Gastrocnemius medialis (tissue), 4 donors: ENCODE data around the gene HLCS.

Source experiments
- POLR2A ChIP-seq, 2 donors: fragments of 450-650 bp; IDR thresholded peaks; one replicate each; pipeline ENCODE4 v1.6.1; 2017; ENCODE audit warnings: antibody characterized with exemption in 2 of 2, mild to moderate bottlenecking in 2 of 2, moderate library complexity in 2 of 2
- TF ChIP-seq, protein P1 (sequence below), 5 experiments: fragments of 450-650 bp in 3 of 5; fragments of 200-600 bp in 2 of 5; sonication (generic) in 2 of 5; IDR thresholded peaks in 4 of 5; conservative IDR thresholded peaks in 1 of 5; 1 replicate in 4 of 5; 2 replicates in 1 of 5; pipeline ENCODE4 v1.5.1; 2016 to 2019; ENCODE audit warnings: antibody characterized with exemption in 5 of 5, mild to moderate bottlenecking in 3 of 5, moderate library complexity in 3 of 5

DNA sequence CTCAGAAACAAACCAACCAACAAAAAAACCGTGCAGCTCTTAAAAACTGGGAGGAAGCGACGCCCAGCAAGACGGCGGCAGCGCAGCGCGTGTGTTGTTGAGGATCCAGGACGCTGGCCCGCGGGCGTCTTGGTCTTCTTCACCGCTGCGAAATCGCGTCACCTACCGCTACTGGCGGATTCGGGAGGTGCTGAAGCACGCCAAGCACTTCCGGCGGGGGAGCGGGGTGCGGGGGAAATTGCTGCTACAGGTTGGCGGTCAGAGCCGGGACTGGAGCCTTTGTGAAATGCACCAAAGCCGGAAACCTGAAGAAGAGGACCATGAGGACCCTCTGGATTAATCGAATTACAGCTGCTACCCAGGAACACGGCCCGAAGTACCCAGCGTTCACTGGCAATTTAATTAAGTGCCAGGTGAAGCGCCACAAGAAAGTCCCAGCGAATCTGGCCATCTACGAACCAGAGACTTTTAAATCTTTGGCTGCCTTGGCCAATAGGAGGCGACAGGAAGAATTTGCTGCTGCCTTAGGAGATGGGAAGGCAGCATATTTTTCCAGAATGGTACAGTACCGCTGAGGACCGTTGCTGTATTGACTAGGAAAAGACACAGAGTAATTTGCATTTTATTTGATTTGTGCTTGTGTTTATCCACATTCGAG, 28.2 kb upstream of the HLCS start:
- TF ChIP-seq POLR2A (IDR thresholded peaks at IDR 0.05): no peak
- TF ChIP-seq, protein P1, sequence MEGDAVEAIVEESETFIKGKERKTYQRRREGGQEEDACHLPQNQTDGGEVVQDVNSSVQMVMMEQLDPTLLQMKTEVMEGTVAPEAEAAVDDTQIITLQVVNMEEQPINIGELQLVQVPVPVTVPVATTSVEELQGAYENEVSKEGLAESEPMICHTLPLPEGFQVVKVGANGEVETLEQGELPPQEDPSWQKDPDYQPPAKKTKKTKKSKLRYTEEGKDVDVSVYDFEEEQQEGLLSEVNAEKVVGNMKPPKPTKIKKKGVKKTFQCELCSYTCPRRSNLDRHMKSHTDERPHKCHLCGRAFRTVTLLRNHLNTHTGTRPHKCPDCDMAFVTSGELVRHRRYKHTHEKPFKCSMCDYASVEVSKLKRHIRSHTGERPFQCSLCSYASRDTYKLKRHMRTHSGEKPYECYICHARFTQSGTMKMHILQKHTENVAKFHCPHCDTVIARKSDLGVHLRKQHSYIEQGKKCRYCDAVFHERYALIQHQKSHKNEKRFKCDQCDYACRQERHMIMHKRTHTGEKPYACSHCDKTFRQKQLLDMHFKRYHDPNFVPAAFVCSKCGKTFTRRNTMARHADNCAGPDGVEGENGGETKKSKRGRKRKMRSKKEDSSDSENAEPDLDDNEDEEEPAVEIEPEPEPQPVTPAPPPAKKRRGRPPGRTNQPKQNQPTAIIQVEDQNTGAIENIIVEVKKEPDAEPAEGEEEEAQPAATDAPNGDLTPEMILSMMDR (IDR thresholded peaks at IDR 0.05 in 4 of 5, conservative IDR thresholded peaks at IDR 0.05 in 1 of 5): no peak
